GM21576 (cell line): Measurements from ENCODE around the gene FBXW9.
"Not testable (repeated sequence)": the region's sequence is repeated elsewhere in the genome, so short reads cannot be mapped to it uniquely, and the experiment has no call there.

Experiments used
- ATAC-seq: cut with Tn5 transposase; IDR thresholded peaks from one replicate; pipeline ENCODE4 v1.9.1; 2021; ENCODE audit warnings: mild to moderate bottlenecking, moderate library complexity; ENCODE audit not compliant: unreplicated experiment

The FBXW9 gene

DNA sequence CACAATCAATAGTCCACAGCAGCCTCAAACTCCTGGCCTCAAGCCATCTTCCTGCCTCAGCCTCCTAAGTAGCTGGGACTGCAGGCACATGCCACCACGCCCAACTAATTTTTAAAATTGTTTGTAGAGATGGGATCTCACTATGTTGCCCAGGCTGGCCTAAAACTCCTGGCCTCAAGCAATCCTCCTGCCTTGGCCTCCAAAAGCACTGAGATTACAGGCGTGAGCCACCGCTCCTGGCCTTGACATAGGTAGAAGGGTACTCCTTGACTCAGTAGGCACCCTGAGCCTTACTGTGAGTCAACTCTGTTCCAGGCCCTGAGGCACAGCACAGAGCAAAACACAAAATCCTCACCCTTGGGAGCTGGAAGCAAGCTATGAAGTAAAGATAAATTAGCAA lies 19.5 kb upstream of the FBXW9 start:
- ATAC-seq, result no peak

GRCh38 chr19:12715102-12715501 lies 18.7 kb upstream of the FBXW9 start:
- no peak for ATAC-seq

DNA sequence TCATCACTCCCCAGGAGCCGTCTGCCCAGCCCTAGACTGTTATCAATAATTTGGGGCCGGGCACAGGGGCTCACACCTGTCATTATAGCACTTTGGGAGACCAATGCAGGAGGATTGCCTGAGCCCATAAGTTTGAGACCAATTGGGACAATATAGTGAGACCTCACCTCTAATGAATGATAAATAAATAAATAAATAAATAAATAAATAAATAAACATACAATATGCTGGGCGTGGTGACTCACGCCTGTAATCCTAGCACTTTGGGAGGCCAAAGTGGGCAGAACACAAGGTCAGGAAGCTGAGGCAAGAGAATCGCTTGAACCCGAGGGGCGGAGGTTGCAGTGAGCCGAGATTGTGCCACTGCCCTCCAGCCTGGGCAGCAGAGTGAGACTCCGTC lies 16.9 kb upstream of the FBXW9 start:
- ATAC-seq, result not testable (repeated sequence)

- not testable (repeated sequence) for ATAC-seq
Observed at GRCh38 chr19:12712077-12712476, 15.6 kb upstream of the FBXW9 start.

- no peak for ATAC-seq
Observed at GRCh38 chr19:12711187-12711586, 14.8 kb upstream of the FBXW9 start.

DNA sequence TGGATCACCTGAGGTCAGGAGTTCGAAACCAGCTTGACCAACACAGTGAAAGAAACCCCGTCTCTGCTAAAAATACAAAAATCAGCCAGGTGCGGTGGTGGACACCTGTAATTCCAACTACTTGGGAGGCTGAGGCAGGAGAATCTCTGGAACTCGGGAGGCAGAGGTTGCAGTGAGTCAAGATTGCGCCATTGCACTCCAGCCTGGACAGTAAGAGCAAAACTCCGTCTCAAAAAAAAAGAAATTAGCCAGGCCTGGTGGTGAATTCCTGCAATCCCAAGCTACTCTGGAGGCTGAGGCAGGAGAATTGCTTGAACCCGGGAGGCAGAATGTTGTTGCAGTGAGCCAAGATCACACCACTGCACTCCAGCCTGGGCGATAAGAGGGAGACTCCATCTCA lies 12.2 kb upstream of the FBXW9 start:
- no peak for ATAC-seq

DNA sequence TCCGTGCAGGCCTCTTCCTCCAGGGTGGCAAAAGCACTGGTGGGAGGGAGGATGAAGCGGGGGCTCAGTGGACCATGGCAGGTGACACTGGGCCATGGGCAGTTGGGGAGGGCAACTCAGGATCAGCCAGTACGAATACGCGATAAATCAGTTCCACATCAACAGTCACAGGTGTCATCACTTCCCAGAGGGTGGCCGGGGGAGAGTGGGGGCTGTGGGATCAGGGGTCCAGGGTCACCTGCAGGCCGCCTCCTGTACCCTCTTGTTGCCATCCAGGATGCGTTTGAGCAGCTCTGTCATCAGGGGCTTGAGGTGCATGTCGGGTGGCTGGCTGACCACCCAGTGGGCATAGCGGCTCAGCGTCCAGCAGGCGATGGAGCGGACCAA lies 9.9 kb upstream of the FBXW9 start:
- no peak for ATAC-seq

GRCh38 chr19:12705654-12706331 lies 9.4 kb upstream of the FBXW9 start:
- no peak for ATAC-seq

DNA sequence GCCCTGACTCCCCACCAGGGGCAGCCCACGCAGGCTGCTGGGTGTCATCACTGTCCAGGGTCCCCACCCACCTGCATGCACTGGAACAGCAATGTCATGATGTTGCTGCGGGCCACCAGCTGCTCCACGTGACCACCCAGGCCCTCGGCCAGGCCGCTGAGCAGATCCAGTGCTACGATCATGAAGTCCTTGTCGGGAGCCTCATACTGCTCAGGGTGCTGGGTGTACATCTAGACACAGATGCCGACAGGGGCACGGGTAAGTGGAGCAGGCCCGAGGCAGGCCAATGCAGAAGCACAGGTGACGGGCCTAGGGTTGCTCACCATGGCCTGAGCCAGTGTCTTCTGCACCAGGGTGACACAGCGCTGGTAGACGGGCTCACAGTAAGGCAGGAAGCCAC lies 8.7 kb upstream of the FBXW9 start:
- no peak for ATAC-seq

DNA sequence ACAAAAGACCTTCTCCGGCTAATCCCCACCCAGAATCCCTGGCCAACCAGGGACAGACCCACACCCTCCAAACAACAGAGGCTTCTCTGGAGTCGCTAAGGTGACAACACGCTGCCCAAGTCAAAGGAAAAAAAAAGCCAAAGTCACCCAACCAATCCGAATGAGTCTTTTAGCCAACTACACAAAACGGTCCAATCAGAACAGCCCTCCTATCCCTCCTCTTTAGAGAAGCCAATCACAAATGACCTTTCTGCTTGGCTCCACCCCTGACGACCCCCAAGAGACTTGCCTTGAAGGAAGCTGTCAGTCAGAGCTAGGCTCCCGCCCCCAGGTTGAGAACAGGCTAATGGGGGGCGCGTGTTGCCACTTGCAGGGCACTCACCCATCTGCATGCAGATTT lies 6.6 kb upstream of the FBXW9 start:
- ATAC-seq, result no peak

DNA sequence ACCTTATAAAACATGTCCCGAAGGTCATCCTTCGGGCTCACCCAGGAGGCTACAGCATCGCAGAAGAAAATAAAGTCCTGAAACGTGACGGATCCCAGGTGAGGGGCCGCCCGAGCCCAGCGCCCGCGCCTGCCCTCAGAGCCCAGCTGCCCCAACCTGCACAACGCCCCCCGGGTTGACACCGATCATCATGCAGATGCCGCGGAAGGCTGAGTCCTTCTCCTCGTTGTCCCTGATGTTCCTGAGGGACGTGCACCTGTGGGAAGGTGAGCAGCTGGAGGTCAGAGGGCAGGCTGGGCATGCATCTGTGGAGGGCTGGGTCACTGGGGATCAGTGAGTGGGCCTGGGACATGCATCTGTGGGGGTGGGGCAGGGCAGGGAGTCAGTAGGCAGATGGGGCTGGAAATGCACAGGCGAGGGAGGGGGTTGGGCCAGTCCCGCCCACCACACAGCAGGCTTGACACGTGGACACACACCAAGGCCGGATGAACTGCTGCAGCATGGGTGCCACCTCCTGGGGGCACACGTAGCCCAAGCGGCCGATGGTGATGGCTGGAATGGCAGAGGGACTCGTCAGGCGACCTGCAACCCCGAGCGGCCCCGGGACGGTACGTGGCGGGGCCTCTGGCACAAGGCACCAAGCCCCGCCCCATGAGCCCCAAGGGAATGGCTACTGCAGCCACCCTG lies 5.3 kb upstream of the FBXW9 start:
- ATAC-seq, result no peak

DNA sequence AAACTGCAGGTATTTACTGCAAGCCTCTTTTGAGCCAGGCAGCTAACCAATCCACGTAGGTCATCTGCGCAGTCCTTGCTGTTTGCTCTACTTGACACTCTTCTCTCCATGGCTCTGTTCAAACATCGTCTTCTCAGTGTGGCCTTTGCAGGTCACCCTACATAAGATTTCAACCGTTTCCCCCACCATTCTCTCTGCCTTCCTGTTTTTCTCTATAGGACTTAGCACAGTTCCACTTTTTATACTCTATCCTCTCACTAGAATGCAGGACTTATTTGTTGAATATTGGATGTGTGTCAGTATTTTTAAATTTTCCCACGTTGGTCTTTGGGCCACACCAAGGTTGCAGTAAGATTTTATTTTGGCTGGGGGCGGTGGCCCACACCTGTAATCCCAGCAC lies 1.7 kb upstream of the FBXW9 start:
- no peak for ATAC-seq

- not testable (repeated sequence) for ATAC-seq
Observed at GRCh38 chr19:12697425-12697824, 994 bp upstream of the FBXW9 start.

GRCh38 chr19:12695997-12696365 lies 450 bp downstream of the FBXW9 start:
- no peak for ATAC-seq

DNA sequence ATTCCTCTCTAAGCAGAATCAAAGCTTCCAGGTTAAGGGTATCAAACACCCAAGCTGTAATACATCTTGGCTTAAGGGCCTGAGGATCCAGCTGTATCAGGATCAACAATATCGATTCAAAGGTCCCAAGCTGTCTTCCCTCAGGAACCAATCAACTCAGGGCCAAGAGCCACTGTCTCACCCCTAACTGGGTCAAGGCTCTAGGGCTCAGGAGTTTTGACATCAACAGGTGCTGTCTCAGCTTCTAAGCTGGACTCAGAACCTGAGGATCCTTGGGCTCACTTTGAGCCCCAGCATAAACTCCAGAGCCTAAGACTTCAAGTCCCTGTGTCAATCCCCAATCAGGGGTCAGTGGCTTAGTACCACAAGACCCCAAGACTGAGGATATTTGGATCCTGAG lies 917 bp downstream of the FBXW9 start:
- ATAC-seq, result no peak

- ATAC-seq, result no peak
Observed at GRCh38 chr19:12695096-12695495, 1.3 kb downstream of the FBXW9 start.

DNA sequence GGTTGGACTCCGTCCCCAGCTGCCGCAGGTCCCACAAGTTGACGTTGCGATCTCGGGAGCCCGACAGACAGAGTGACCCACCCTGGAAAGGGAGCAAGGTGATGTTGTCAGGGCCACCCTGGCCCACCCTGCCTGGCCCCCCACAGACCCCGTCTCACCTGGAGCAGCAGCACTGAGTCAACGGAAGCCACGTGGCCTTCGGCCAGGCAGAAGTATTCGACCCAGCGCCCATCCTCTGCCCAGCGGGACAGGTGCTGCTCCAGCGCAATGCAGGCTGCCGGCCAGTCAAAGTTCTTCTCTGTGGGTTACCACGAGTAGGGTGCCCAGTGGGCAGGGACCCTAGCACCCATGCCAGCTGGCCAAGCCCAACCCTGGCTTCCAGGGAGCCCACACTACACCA lies 1.8 kb downstream of the FBXW9 start:
- ATAC-seq, result no peak

- ATAC-seq, result no peak
Observed at GRCh38 chr19:12692960-12693359, 3.5 kb downstream of the FBXW9 start.

DNA sequence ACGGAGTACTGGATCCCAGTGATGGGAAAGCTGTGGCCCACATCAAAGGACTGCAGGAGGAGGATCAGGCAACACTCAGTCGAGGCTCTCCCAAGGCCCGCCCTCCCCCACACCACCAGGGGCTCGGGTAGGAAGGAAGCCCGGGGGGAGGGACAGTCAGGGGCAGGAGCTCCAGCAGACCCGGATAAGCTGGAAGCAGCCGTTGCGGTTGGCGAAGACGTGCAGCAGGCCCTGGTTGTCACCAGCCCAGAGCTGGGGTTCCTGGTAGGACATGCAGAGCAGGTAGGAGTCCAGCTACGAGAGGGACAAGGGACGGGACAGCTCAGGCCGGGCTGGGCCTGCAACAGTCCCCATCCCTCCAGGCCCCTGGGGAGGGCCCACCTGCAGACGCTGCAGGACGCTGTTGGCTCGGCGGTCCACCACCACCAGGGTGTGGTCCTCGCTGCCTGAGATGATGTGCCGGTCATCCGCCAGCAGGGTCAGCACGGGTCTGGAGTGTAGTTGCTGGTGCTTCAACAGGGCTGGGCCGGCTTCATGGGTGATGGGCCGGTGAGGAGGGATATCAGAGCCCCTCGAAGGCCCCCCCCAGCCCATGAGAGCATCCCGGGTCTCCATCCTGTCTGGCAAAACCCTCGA lies 6.7 kb downstream of the FBXW9 start:
- no peak for ATAC-seq

DNA sequence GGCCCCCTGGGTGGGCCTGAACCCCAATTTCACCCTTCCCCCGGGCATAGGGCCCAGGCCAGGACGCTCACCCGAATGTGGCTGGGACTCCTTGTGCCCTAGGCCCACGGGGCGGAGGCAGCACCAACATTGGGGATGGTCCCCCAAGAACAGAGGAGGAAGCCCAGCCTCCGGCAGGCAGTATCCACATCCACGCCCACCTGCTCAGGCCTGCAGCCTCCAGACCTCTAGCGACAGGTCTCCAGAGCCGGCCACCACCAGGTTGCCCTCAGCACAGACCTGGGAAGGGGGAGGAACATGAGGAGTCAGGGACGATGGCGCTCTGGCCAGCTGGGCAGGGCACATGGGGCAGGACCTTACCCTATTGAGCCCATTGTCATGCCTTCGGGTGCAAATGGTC lies 7.4 kb downstream of the FBXW9 start:
- no peak for ATAC-seq

GRCh38 chr19:12687496-12688196 lies 8.8 kb downstream of the FBXW9 start, which contains the start of gene GNG14:
Gene GNG14, plus strand, starts transcription at chr19:12687998. Its CDS starts 51 bp downstream, at chr19:12688049.
- no peak for ATAC-seq

- ATAC-seq, result no peak
Observed at GRCh38 chr19:12685831-12686230, 10.6 kb downstream of the FBXW9 start.
